HG02840 (cell line): ENCODE results near the gene GADD45GIP1.
A peak's percentile ranks its signal among the peaks of the same experiment; 100 is the strongest.
"Not testable (repeated sequence)": the region's sequence is repeated elsewhere in the genome, so short reads cannot be mapped to it uniquely, and the experiment has no call there.

Experiments used
- ATAC-seq: cut with Tn5 transposase; IDR thresholded peaks from one replicate; pipeline ENCODE4 v1.9.1; 2021; ENCODE audit warnings: mild to moderate bottlenecking, moderate library complexity, moderate number of reproducible peaks; ENCODE audit not compliant: unreplicated experiment, low FRiP score

Gene GADD45GIP1

GRCh38 chr19:12944104-12944674 lies 12.8 kb downstream of the GADD45GIP1 start:
- no peak for ATAC-seq

DNA sequence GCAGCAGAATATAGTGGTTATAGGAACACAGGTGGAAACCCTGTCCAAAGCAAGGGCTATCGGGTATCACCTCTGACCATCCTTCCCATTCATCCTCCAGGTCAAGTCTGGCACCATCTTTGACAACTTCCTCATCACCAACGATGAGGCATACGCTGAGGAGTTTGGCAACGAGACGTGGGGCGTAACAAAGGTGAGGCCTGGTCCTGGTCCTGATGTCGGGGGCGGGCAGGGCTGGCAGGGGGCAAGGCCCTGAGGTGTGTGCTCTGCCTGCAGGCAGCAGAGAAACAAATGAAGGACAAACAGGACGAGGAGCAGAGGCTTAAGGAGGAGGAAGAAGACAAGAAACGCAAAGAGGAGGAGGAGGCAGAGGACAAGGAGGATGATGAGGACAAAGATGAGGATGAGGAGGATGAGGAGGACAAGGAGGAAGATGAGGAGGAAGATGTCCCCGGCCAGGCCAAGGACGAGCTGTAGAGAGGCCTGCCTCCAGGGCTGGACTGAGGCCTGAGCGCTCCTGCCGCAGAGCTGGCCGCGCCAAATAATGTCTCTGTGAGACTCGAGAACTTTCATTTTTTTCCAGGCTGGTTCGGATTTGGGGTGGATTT lies 13.5 kb downstream of the GADD45GIP1 start:
- ATAC-seq: no peak

DNA sequence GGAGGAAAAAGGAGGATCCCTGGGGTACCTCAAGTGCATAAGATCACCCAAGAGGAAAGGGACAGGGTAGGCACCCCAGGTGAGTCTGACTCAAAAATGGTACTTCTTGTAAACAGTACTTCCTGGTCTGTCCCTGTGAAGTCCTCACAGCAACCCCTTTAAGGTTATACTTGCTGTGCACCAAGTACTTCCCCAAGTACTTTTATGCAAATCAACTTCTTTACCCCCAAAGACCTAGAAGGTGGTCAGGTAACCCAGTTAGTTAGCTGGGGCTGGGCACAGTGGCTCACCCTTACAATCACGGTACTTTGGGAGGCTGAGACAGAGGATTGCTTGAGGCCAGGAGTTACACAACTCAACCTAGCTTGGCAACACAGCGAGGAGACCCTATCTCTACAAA lies 16.1 kb downstream of the GADD45GIP1 start:
- ATAC-seq: no peak

DNA sequence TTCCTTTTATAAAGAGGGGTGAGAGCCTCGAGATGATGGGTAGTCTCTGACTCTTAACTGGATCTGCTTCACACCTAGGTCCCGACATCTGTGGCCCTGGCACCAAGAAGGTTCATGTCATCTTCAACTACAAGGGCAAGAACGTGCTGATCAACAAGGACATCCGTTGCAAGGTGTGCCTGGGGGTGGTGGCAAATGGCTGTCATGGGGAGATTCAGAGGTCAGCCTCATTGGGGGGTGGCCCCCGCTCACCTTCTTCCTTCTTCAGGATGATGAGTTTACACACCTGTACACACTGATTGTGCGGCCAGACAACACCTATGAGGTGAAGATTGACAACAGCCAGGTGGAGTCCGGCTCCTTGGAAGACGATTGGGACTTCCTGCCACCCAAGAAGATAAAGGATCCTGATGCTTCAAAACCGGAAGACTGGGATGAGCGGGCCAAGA lies 17.0 kb downstream of the GADD45GIP1 start:
- ATAC-seq: no peak

DNA sequence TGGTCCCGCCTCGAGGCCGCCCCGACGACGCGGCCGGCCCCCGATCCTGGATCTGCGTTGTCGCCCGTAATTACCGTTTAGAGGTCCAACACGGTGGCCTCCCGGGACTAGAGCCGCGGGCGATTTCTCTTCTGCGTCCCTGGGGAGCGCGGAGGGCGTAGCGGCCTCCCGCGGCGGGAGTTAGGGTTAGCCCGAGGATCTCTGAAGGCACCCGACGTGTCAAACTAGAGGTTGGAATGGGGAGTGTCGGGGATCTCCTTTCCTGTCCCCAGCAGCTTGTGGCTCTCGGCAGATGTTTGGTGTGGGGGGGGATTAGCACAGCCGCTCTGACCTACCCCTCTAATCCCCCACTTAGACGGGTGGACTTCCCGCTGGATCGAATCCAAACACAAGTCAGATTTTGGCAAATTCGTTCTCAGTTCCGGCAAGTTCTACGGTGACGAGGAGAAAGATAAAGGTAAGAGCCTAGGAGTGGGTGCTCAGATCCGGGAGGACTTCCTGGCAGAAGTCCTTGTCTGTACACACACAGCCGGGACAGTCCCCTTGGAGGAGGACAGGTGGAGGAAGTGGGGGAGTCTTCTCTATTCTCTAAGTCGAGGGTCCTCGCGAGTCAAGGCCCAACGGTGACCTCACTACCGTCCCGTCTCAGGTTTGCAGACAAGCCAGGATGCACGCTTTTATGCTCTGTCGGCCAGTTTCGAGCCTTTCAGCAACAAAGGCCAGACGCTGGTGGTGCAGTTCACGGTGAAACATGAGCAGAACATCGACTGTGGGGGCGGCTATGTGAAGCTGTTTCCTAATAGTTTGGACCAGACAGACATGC lies 18.0 kb downstream of the GADD45GIP1 start:
- peak; percentile 5 for ATAC-seq

- ATAC-seq: peak; percentile 88
Observed at GRCh38 chr19:12937927-12938778, 18.9 kb downstream of the GADD45GIP1 start, which contains the start of gene CALR. Gene CALR (plus strand): TSS chr19:12938609. CDS start chr19:12938680, 71 bp downstream.

DNA sequence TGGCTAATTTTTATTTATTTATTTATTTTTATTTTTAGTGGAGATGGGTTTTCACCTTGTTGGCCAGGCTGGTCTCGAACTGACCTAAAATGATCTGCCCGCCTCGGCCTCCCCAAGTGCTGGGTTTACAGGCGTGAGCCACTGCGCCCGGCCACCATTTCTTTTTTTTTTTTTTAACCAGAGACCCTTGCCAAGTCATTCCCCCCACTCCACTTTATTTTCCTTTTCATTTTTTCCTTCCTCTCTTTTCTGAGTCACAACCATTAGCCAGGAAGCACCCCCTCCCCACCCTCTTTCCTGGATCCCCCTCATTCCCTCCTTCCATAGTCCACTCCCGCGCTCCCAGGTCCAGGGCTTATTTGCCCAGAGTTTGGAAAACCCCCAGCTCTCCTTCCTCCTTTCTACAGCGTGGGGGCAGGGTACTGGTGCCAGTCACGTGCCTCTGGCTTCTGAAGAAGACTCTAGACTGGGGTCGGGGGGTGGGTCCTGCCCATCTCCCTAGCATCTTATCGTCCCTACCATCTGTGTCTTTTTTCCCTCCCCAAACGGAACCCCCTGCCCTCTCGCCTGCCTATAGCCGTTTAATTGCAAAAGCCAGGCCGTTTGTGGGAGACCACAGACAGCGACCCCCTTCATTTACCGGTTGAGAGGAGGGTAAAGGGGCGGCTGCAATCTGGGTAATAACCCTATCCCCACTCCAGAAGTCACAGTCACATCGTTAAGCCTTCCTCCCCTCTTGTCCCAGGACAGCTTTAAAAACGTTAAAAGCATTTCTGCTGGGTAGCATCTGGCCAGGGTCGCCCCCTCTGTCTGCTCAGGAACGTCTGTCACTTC lies 19.7 kb downstream of the GADD45GIP1 start:
- ATAC-seq: no peak

GRCh38 chr19:12936582-12936981 lies 20.4 kb downstream of the GADD45GIP1 start:
- ATAC-seq: no peak

DNA sequence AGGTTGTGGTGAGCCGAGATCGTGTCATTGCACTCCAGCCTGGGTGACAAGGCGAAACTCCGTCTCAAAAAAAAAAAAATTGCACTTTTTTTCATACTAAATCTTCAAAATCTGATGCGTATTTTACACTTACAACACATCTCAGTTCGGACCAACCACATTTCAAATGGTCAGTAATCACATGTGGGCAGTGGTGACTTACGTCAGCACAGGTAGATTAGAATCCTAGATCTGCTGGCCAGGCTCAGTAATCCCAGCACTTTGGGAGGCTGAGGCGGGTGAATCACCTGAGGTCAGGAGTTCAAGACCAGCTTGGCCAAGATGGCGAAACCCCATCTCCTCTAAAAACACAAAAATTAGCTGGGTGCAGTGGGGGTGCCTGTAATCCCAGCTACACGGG lies 22.0 kb downstream of the GADD45GIP1 start:
- no peak for ATAC-seq

DNA sequence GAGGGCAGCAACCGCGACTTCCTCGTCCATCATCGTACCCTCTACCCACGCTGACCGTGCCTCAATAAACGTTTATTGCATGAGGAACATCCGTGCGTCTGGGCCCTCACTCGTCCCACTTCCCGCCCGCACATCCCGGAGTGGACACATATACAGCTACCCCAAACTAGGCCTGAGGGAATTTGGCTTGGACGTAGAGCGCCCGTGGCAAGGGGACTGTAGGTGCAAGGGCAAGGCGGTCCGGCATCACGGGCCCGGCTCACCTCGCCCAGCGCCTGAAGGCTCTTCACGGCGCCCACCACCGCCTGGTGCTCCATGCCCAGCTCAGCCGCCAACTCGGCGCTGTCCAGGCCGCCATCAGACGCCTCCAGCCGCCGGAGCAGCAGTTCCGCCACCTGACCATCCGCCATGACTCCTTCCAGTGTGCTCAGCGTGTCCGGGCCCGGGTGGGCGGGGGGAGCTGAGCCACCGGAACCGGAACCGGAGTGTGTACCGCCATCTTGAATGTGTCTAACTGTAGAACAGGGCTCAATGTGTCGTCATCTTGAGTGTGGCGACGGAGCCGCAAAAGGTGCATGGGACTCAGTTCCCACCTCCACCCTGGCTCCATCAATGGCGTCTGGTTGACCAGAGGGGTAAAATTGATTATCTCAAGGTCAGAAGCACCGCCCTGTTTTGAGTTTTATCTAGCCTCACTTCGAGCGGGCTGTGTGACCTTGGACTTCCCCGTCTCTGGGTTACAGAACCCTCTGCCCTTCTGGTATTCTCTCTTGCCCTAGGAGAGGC lies 23.5 kb downstream of the GADD45GIP1 start, which contains the start of gene FARSA:
Gene FARSA (minus strand): TSS at position 425 of the 786 bp plus-strand sequence. CDS start 15 bp downstream, at position 410.
- no peak for ATAC-seq

DNA sequence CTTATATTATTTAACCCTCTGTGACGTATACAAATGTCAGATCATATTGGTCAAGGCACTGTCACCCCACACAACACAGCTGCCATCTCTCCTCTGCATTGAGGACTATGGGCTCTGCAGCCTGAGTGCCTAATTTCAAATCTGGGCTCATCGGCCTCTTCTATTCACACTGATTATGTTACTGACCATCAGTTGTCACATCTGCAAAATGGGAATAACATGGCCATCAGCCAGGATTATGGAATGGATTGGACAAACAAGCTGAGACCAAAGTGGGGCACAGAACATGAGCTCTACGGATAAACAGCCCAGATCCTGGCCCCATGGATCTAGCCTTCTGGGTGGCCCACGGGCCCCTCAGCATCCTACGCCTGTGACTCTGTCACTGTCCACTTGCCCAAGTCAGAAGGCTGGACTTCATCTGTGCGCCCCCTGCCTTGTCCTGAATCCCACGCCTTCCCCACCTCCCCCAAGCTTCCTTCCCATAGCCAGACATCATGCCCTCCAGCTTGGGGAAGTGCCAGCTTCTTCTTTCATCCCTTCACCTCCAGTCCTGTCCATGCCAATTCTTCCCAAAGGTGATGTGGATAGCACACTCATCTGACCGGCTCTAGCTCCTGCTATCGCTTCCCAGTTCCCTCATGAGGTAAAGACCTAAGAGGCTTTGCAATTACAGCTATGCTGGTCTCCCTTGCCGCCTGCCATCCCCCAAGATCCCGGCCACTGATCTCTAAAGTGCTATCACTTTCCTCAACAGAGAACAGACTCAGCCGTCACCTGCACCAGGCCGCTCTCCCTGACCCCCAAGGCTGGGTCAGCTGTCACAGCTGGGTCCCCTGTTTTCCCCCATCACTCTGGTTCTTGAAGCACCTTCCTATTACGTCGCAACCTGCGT lies 24.4 kb downstream of the GADD45GIP1 start:
- ATAC-seq: no peak

DNA sequence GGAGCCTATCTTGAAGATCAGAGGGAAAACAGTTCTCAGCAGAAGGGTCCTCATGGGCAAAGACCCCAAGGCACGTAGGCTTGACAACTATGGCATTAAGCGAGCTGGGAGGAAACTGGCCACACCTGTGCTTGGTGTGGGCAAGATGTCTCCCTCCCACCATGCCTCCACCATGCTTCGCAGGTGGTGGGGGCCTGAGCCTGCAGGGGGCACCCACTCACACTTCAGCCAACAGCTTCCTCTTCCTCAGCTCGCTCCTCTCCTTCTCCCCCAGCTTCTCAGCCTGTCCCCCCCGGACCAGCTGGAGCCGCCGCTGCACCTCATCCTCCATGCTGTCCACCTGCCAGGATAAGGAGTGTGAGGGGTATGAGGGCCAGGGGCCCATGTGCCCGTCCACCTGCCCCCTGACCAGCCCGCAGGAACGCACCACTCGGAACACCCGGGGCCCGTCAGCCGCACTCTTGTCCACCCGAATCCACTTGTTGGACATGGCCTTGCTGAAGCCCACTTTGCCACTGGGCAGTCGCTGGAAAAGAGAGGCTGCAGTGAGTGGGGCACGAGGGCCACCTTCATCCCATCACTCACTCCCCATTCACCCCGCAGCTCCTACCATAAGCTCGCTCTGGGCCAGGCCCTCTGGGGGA lies 26.9 kb downstream of the GADD45GIP1 start:
- ATAC-seq: no peak

- no peak for ATAC-seq
Observed at GRCh38 chr19:12924621-12925310, 32.3 kb downstream of the GADD45GIP1 start.

- ATAC-seq: no peak
Observed at GRCh38 chr19:12922959-12923358, 34.1 kb downstream of the GADD45GIP1 start.

DNA sequence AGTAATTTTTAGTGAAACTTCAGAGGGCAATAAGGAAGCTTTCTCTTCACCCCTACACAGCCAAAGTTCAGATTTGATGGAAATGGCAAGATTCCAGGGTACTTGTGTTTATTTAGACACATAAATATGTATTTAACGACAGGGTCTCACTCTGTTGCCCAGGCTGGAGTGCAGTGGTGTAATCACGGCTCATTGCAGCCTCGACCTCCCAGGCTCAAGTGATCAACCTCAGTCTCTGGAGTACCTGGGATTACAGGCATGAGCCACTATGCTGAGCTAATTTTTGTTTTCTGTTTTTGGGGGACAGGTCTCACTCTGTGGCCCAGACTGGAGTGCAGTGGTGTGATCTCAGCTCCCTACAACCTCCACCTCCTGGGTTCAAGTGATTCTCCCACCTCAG lies 36.0 kb downstream of the GADD45GIP1 start:
- no peak for ATAC-seq

DNA sequence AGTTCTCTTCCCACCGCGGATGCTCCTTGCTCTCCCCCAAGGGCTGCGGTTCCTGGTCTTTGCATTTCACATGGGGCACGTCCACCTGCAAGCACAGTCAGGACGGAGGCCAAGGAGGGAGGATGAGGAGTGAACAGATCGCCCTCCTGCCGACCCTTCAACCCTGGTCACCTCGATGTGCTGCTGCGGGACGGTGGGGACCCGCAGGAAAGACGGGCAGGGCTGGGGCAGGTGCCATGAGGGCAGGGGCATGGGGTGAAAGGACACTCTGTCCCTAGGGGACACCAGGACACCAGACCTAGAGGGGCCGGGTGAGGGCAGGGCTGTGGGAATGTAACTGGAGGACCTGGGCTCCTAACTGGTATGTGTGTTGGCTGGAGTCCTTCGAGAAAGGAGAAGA lies 38.8 kb downstream of the GADD45GIP1 start:
- no peak for ATAC-seq

DNA sequence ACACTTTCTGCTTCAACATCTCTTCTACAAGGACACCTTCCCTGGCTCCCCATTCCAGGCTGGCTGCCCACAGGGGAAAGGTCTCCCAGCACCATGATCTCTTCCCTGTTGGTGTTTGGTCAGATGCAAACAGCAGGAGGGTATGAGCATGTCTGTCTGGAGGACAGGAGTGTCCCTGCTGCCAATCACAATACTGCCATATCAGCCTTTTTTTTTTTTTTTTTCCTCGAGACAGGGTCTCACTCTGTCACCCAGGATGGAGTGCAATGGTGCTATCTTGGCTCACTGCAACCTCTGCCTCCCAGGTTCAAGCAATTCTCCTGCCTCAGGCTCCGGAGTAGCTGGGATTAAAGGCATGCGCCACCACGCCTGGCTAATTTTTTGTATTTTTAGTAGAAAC lies 41.2 kb downstream of the GADD45GIP1 start:
- ATAC-seq: not testable (repeated sequence)
